Ovary (tissue), 9 donors: ENCODE data around the gene LGR4. TPM values are rescaled to one million over a fixed set of nuclear protein-coding genes. Genes with fewer than 3 reads are reported as not detected.

Experiments
- DNase-seq, 5 donors: peaks; one replicate each; pipeline ENCODE4 v3.0.0-alpha.2; 2019 to 2020
- H3K27ac ChIP-seq, 2 donors: fragments of 200-600 bp; one replicate each; pipeline versions ENCODE4 v1.5.1 to v1.8.0; 2019 to 2022
- H3K27me3 ChIP-seq: fragments of 200-600 bp; one replicate; pipeline ENCODE4 v1.8.0; 2022
- H3K36me3 ChIP-seq: fragments of 200-600 bp; sonication (generic); one replicate; pipeline ENCODE4 v1.5.1; 2019
- H3K4me1 ChIP-seq: one replicate; pipeline ENCODE4 v1.8.1; 2013; ENCODE audit warnings: mild to moderate bottlenecking, moderate library complexity; ENCODE audit not compliant: insufficient read depth
- H3K4me3 ChIP-seq: fragments of 200-600 bp; sonication (generic); one replicate; pipeline ENCODE4 v1.5.1; 2017
- H3K9me3 ChIP-seq, 2 donors: fragments of 200-600 bp in 1 of 2; sonication (generic) in 1 of 2; one replicate each; pipeline versions ENCODE4 v1.5.1 to v1.8.1; 2013 to 2019; ENCODE audit warnings: mild to moderate bottlenecking in 1 of 2, moderate library complexity in 1 of 2
- CTCF ChIP-seq, 3 donors: fragments of 450-650 bp in 2 of 3; fragments of 200-600 bp in 1 of 3; IDR thresholded peaks; one replicate each; pipeline versions ENCODE4 v1.5.1 to v1.8.0; 2016 to 2022; ENCODE audit warnings: antibody characterized with exemption in 3 of 3, mild to moderate bottlenecking in 1 of 3
- EP300 ChIP-seq: sonication (generic); formaldehyde crosslinking; IDR thresholded peaks from one replicate; pipeline ENCODE4 v1.6.1; 2017; ENCODE audit warnings: antibody characterized with exemption
- POLR2A ChIP-seq: fragments of 450-650 bp; IDR thresholded peaks from one replicate; pipeline ENCODE4 v1.6.1; 2017; ENCODE audit warnings: antibody characterized with exemption, mild to moderate bottlenecking, moderate library complexity
- WGBS, 3 donors: extraction: QIAGEN DNeasy Blood & Tissue Kit in 1 of 3; methylation state at CpG; one replicate each; pipeline versions ENCODE4 v1.1.5 to v1.1.7; 2013 to 2017; 5-methylcytosine and 5-hydroxymethylcytosine counted together
- intact Hi-C, 4 donors: fragments of 100-400 bp; cut with DNase I; formaldehyde crosslinking; loops; one replicate each; pipeline versions ENCODE4 v1.11.0 to v1.15.1; 2022 to 2023
- polyA plus RNA-seq, 2 donors: library from polyadenylated mRNA; stranded (reverse); fragments of 200-250 nt in 1 of 2; fragments of 350-450 nt in 1 of 2; fragmentation: Illumina TruSeq in 1 of 2; extraction: RNeasy Lipid Tissue Mini Kit (QIAGEN cat#74804) in 1 of 2; gene quantifications; one replicate each; pipeline ENCODE4 v1.2.3, GENCODE V29; 2013 to 2014
- total RNA-seq, 7 donors: library from RNA; depleted of rRNA in 2 of 7; stranded (reverse); fragments of >200 nt in 2 of 7; fragmentation: NEBNext Ultra II Directional in 3 of 7; extraction: Animal tissue kit (Norgen Biotek cat#: 25700) in 3 of 7; gene quantifications; one replicate each; pipeline versions ENCODE4 v1.1.0 to v1.2.4, GENCODE V29; 2016 to 2023
- donor health status: DM: no; HTN: no; CAD: no; lungs with moderate emphysema.
- donor health status: DM: no; HTN: no; CAD: no.
- donor health status: Bipolar disorder and iron deficiency.
- donor health status: DM: yes; HTN: yes; CAD: no.
- donor health status: DM: no; HTN: no; CAD: no.
- donor health status: DM: yes; HTN: yes; CAD: no.

LGR4 gene
- total and polyA plus RNA-seq, 9 donors, result 15.3 to 51.1 (median 32.3) TPM

- DNase-seq, result no peak
- H3K9me3 ChIP-seq, result no peaks in the 10 kb centered on the region
- intact Hi-C loops, result loop anchor here in 1 of 4 donors (10.0 kb wide), 1 partner anchor 52 kb away; no protein-coding TSS in a partner anchor
- TF ChIP-seq POLR2A (no peak), EP300 (no peak), CTCF (IDR thresholded peaks at IDR 0.05) (no peak)
- no peaks in the 10 kb centered on the region for H3K27me3 ChIP-seq
- WGBS, 3 donors, result 53 to 63% (median 62%) methylated on average over 1 of the region's 1 CpG
- H3K4me1 ChIP-seq, result peaks cover 9% of the 10 kb centered on the region
- no peaks in the 10 kb centered on the region for H3K36me3 ChIP-seq
- no peak overlapping the region for H3K27ac ChIP-seq
- no peak overlapping the region for H3K4me3 ChIP-seq
Measured at GRCh38 chr11:27466363-27466762, 6.2 kb downstream of the LGR4 start.

- Histone ChIP-seq H3K4me1 (peaks cover 10% of the 10 kb centered on the region), H3K36me3 (no peaks in the 10 kb centered on the region), H3K27me3 (no peaks in the 10 kb centered on the region), H3K9me3 (no peaks in the 10 kb centered on the region), H3K4me3 (no peak overlapping the region), H3K27ac (no peak overlapping the region)
- WGBS, 3 donors, result 44 to 61% (median 44%) methylated on average over 3 of the region's 3 CpGs
- no peak for DNase-seq
- TF ChIP-seq POLR2A, result no peak
- no peak for TF ChIP-seq EP300
- no peak for TF ChIP-seq CTCF (IDR thresholded peaks at IDR 0.05)
- intact Hi-C loops, result loop anchor here in 1 of 4 donors (10.0 kb wide), 1 partner anchor 51 kb away; no protein-coding TSS in a partner anchor
Measured at GRCh38 chr11:27465629-27466028, 7.0 kb downstream of the LGR4 start.

GRCh38 chr11:27464909-27465308 is 7.7 kb downstream of the LGR4 start:
- Histone ChIP-seq H3K27me3 (no peaks in the 10 kb centered on the region), H3K27ac (no peak overlapping the region), H3K4me3 (no peak overlapping the region), H3K36me3 (no peaks in the 10 kb centered on the region), H3K4me1 (peaks cover 11% of the 10 kb centered on the region), H3K9me3 (no peaks in the 10 kb centered on the region)
- TF ChIP-seq CTCF (IDR thresholded peaks at IDR 0.05) (no peak), POLR2A (no peak), EP300 (no peak)
- no peak for DNase-seq
- intact Hi-C loops, result loop anchor here in 1 of 4 donors (10.0 kb wide), 1 partner anchor 50 kb away; no protein-coding TSS in a partner anchor
- 55 to 65% (median 57%) methylated on average over 2 of the region's 2 CpGs for WGBS, 3 donors

GRCh38 chr11:27464289-27464696 is 8.3 kb downstream of the LGR4 start:
- TF ChIP-seq CTCF (IDR thresholded peaks at IDR 0.05) (no peak), POLR2A (no peak), EP300 (no peak)
- WGBS, 3 donors, result 67 to 86% (median 77%) methylated on average over 2 of the region's 2 CpGs
- Histone ChIP-seq H3K27ac (no peak overlapping the region), H3K4me1 (peaks cover 9% of the 10 kb centered on the region), H3K4me3 (no peak overlapping the region), H3K9me3 (no peaks in the 10 kb centered on the region), H3K36me3 (no peaks in the 10 kb centered on the region), H3K27me3 (no peaks in the 10 kb centered on the region)
- intact Hi-C loops, result loop anchor here in 1 of 4 donors (10.0 kb wide), 1 partner anchor 49 kb away; no protein-coding TSS in a partner anchor
- DNase-seq, result no peak
